B cell (primary cell): ENCODE results near the gene TRPV6. TPM values are rescaled to one million over a fixed set of nuclear protein-coding genes. Genes with fewer than 3 reads are reported as not detected.
A peak's percentile ranks its signal among the peaks of the same experiment; 100 is the strongest.

Experiments
- ATAC-seq: fragments of 200-7000 bp; cut with Tn5 transposase; one replicate; pipeline ENCODE4 v1.10.0; 2021; ENCODE audit warnings: low read depth, mild to moderate bottlenecking, moderate number of reproducible peaks, moderate library complexity
- CTCF ChIA-PET: fragments of 350-600 bp; sonication (Branson Sonifier 250); formaldehyde crosslinking; loops from one replicate; lab custom pipeline; 2021; ENCODE audit warnings: antibody characterized with exemption, inconsistent platforms; lab: Charles Lee
- POLR2A ChIA-PET: fragments of 350-600 bp; sonication (Branson Sonifier 250); formaldehyde crosslinking; loops from one replicate; lab custom pipeline; 2021; ENCODE audit warnings: antibody characterized with exemption; lab: Charles Lee
- DNase-seq: peaks from one replicate; pipeline ENCODE4 v3.0.0; 2013
- H2AFZ ChIP-seq: 2 replicates; pipeline ENCODE4 v1.6.1; 2012; ENCODE audit warnings: mild to moderate bottlenecking, low read depth, low read length; ENCODE audit not compliant: insufficient read depth, poor library complexity, severe bottlenecking
- H3K27ac ChIP-seq, 2 donors: 1 replicate in 1 of 2; 2 replicates in 1 of 2; pipeline ENCODE4 v1.5.1; 2012 to 2013; ENCODE audit warnings: low read length in 2 of 2, mild to moderate bottlenecking in 2 of 2, moderate library complexity in 1 of 2
- H3K27me3 ChIP-seq, 4 experiments: fragments of 200-600 bp in 1 of 4; sonication (generic) in 1 of 4; replicated peaks in 1 of 4; 1 replicate in 2 of 4; 2 replicates in 2 of 4; pipeline versions ENCODE4 v1.6.1 to v1.7.0; 2013 to 2016; ENCODE audit warnings: low read length in 3 of 4, mild to moderate bottlenecking in 2 of 4, mixed read lengths in 1 of 4, moderate library complexity in 1 of 4; ENCODE audit not compliant: insufficient read depth in 4 of 4, control insufficient read depth in 3 of 4; ENCODE audit errors: control extremely low read depth in 1 of 4
- H3K36me3 ChIP-seq, 2 experiments: replicated peaks in 1 of 2; 1 replicate in 1 of 2; 2 replicates in 1 of 2; pipeline versions ENCODE4 v1.6.1 to v1.7.1; 2013; ENCODE audit warnings: low read length in 1 of 2; ENCODE audit not compliant: insufficient read depth in 2 of 2, control insufficient read depth in 1 of 2; ENCODE audit errors: control extremely low read depth in 1 of 2, extremely low read depth in 1 of 2
- H3K4me1 ChIP-seq, 2 donors: fragments of 200-600 bp in 1 of 2; sonication (generic) in 1 of 2; 1 replicate in 1 of 2; 2 replicates in 1 of 2; pipeline versions ENCODE4 v1.5.1 to v1.6.1; 2013 to 2017; ENCODE audit warnings: low read length in 2 of 2; ENCODE audit not compliant: control insufficient read depth in 2 of 2, insufficient read depth in 2 of 2
- H3K4me2 ChIP-seq: replicated peaks from 2 replicates; pipeline ENCODE3; 2012; ENCODE audit warnings: mild to moderate bottlenecking, low read depth, low read length; ENCODE audit not compliant: poor library complexity, severe bottlenecking
- H3K4me3 ChIP-seq, 5 experiments: fragments of 200-600 bp in 1 of 5; sonication (generic) in 1 of 5; 1 replicate in 3 of 5; 2 replicates in 2 of 5; pipeline versions ENCODE4 v1.5.1 to v1.7.0; 2011 to 2016; ENCODE audit warnings: low read length in 4 of 5, mild to moderate bottlenecking in 4 of 5, low read depth in 2 of 5, control low read depth in 1 of 5, moderate library complexity in 1 of 5; ENCODE audit not compliant: insufficient read depth in 1 of 5; ENCODE audit errors: control extremely low read depth in 1 of 5, extremely low read depth in 1 of 5
- H3K79me2 ChIP-seq: fragments of 200-600 bp; sonication (generic); one replicate; pipeline ENCODE4 v1.6.0; 2016; ENCODE audit warnings: low read length; ENCODE audit not compliant: control insufficient read depth, insufficient read depth
- H3K9ac ChIP-seq: fragments of 200-600 bp; sonication (generic); 2 replicates; pipeline ENCODE4 v1.6.1; 2017; ENCODE audit warnings: mild to moderate bottlenecking, low read length, moderate library complexity
- H3K9me3 ChIP-seq, 3 donors: one replicate each; pipeline versions ENCODE4 v1.6.1 to v1.7.1; 2013; ENCODE audit warnings: low read length in 2 of 3; ENCODE audit not compliant: control insufficient read depth in 2 of 3, insufficient read depth in 1 of 3; ENCODE audit errors: control extremely low read depth in 1 of 3
- H4K20me1 ChIP-seq: 2 replicates; pipeline ENCODE4 v1.6.0; 2012; ENCODE audit warnings: mild to moderate bottlenecking, low read length; ENCODE audit not compliant: insufficient read depth, control insufficient read depth, poor library complexity, severe bottlenecking
- H3K27ac Mint-ChIP-seq: one replicate; pipeline ENCODE4 v1.8.0; 2021; ENCODE audit warnings: mixed read lengths
- H3K27me3 Mint-ChIP-seq: one replicate; pipeline ENCODE4 v1.8.0; 2021; ENCODE audit warnings: mixed read lengths
- H3K4me1 Mint-ChIP-seq: one replicate; pipeline ENCODE4 v1.8.0; 2021; ENCODE audit warnings: mixed read lengths
- H3K4me3 Mint-ChIP-seq: one replicate; pipeline ENCODE4 v1.8.0; 2021; ENCODE audit warnings: mixed read lengths
- H3K9me3 Mint-ChIP-seq: one replicate; pipeline ENCODE4 v1.8.0; 2022; ENCODE audit warnings: mixed read lengths; ENCODE audit not compliant: insufficient read depth
- CTCF ChIP-seq: fragments of 200-600 bp; IDR thresholded peaks from one replicate; pipeline ENCODE4 v1.8.0; 2022; ENCODE audit warnings: antibody characterized with exemption, mild to moderate bottlenecking
- EZH2 ChIP-seq: IDR thresholded peaks from 2 replicates; pipeline ENCODE4 v1.6.1; 2012; ENCODE audit warnings: borderline replicate concordance, low read depth, mild to moderate bottlenecking, moderate library complexity, low read length; ENCODE audit not compliant: insufficient read depth, poor library complexity, severe bottlenecking
- WGBS: methylation state at CpG from one replicate; pipeline ENCODE4 v1.1.5; 2013; ENCODE audit warnings: missing lambda C conversion rate; ENCODE audit not compliant: insufficient coverage; 5-methylcytosine and 5-hydroxymethylcytosine counted together
- intact Hi-C: fragments of 100-400 bp; cut with micrococcal nuclease; formaldehyde crosslinking; loops from one replicate; pipeline ENCODE4 v1.10.0; 2022
- polyA plus RNA-seq: library from polyadenylated mRNA; depleted of rRNA; stranded (reverse); fragments of >200 nt; gene quantifications from 2 replicates; pipeline ENCODE4 v1.2.3, GENCODE V29; 2012
- total RNA-seq, 2 donors: library from RNA; stranded (reverse); fragments of 120-200 nt in 1 of 2; gene quantifications; 1 replicate in 1 of 2; 2 replicates in 1 of 2; pipeline versions ENCODE4 v1.2.3 to v1.2.4, GENCODE V29; 2013 to 2022

TRPV6 gene
- total and polyA plus RNA-seq, 2 donors (not counting 1 experiment from before 2014, with no cell fraction given): not detected

- DNase-seq (peak; percentile 29), ATAC-seq (no peak)
- Mint-ChIP-seq H3K4me3 (no peak overlapping the region), H3K27me3 (no peaks in the 10 kb centered on the region), H3K27ac (no peak overlapping the region), H3K9me3 (no peaks in the 10 kb centered on the region), H3K4me1 (peaks cover 3% of the 10 kb centered on the region)
- no peak overlapping the region for H3K4me3 ChIP-seq
- WGBS: 91% methylated on average over 15 of the region's 18 CpGs
- H2AFZ ChIP-seq: no peak overlapping the region
- no peaks in the 10 kb centered on the region for H3K9me3 ChIP-seq
- H4K20me1 ChIP-seq: no peaks in the 10 kb centered on the region
- H3K4me2 ChIP-seq: no peak overlapping the region
- H3K79me2 ChIP-seq: no peaks in the 10 kb centered on the region
- H3K27me3 ChIP-seq: no peaks in the 10 kb centered on the region
- ChIA-PET CTCF (interaction anchor here (0.6 to 3.8 kb wide), 27 partner anchors 8 to 263 kb away, joined by 3 to 33 read pairs (median 4); partner anchors contain the start of gene EPHB6), POLR2A (interaction anchor here (0.5 to 1.9 kb wide), 2 partner anchors 12 to 82 kb away, joined by 7 to 8 read pairs; partner anchors contain the start of gene EPHB6)
- intact Hi-C loops: loop anchor here (1.0 kb wide), 1 partner anchor 12 kb away; no protein-coding TSS in a partner anchor
- H3K36me3 ChIP-seq: peaks cover 5 to 59% of the 10 kb centered on the region in 2 experiments
- TF ChIP-seq EZH2 (no peak), CTCF (peak; percentile 24)
- no peak overlapping the region for H3K27ac ChIP-seq
- no peak overlapping the region for H3K9ac ChIP-seq
- H3K4me1 ChIP-seq: no peaks in the 10 kb centered on the region
These were observed 19.0 kb downstream of the TRPV6 start for GRCh38 chr7:142866361-142867096.

- Histone ChIP-seq H3K9ac (no peak overlapping the region), H3K4me3 (no peak overlapping the region), H4K20me1 (no peaks in the 10 kb centered on the region), H2AFZ (no peak overlapping the region), H3K36me3 (peaks cover 5 to 63% of the 10 kb centered on the region in 2 experiments), H3K4me1 (no peaks in the 10 kb centered on the region), H3K27me3 (no peaks in the 10 kb centered on the region), H3K9me3 (no peaks in the 10 kb centered on the region), H3K79me2 (no peaks in the 10 kb centered on the region), H3K4me2 (no peak overlapping the region), H3K27ac (no peak overlapping the region)
- intact Hi-C loops: loop anchor here (1.0 kb wide), 1 partner anchor 11 kb away; no protein-coding TSS in a partner anchor
- H3K4me1 Mint-ChIP-seq: peaks cover 3% of the 10 kb centered on the region
- ChIA-PET POLR2A (interaction anchor here (1.9 kb wide), 1 partner anchor 11 kb away, joined by 7 read pairs; the partner anchor contains the start of gene EPHB6), CTCF (interaction anchor here (0.6 to 3.8 kb wide), 26 partner anchors 8 to 262 kb away, joined by 3 to 33 read pairs (median 4); partner anchors contain the start of gene EPHB6)
- WGBS: 63% methylated on average over 13 of the region's 13 CpGs
- DNase-seq (no peak), ATAC-seq (no peak)
- H3K27me3 Mint-ChIP-seq: no peaks in the 10 kb centered on the region
- no peak overlapping the region for H3K27ac Mint-ChIP-seq
- TF ChIP-seq CTCF (no peak), EZH2 (no peak)
- H3K9me3 Mint-ChIP-seq: no peaks in the 10 kb centered on the region
- no peak overlapping the region for H3K4me3 Mint-ChIP-seq
These were observed 19.8 kb downstream of the TRPV6 start for GRCh38 chr7:142865766-142866165.
